Stimulated activated CD4-positive, alpha-beta T cell treated with anti-CD3 and anti-CD28 coated beads, TNF-alpha, amount 100 ng/mL, for 24 hours (primary cell): Measurements from ENCODE around the gene NTM.

ENCODE experiments used
- DNase-seq, 3 experiments: peaks; one replicate each; pipeline ENCODE4 v3.0.0-alpha.2; 2020; ENCODE audit warnings: low read depth in 3 of 3

Gene NTM

DNA sequence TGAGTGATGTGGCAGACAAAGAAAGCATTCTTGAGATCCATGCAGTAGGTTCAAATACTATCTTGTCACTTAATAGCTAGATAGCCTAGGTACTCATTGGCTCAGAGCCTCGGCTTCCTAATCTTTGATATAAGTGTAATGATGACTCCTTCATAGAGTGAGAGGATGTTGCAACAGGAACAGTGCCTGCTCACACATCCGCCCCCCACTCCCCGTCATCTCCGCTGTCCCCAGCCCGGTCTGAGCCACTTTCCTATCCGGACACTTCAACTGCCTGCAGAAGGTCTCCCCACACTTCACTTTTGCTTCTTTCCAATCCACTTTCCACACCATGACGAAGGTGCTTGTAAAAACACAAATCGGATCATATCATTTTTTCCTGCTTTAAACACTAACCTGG, 128.8 kb downstream of the NTM start:
- no peak for DNase-seq

DNA sequence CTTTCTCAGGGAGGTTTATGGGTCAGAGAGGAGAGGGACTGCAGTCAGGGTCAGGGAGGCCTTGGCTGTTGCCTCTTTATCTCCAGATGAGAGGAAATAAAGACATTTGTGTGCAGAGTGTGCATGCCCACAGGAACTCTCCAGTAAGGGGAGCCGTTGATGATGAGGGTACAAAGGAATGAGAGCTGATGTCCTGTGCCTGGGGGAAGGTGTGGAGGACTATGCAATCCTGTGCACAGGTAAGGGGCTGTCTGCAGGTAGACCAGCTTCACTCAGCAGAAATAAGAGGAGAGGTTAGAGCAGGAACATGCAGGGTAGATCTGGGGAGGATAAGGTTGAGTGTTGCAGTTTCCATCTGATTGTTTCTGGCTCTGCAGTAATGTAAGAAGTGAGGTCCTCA, 132.6 kb downstream of the NTM start:
- DNase-seq, result no peak

DNA sequence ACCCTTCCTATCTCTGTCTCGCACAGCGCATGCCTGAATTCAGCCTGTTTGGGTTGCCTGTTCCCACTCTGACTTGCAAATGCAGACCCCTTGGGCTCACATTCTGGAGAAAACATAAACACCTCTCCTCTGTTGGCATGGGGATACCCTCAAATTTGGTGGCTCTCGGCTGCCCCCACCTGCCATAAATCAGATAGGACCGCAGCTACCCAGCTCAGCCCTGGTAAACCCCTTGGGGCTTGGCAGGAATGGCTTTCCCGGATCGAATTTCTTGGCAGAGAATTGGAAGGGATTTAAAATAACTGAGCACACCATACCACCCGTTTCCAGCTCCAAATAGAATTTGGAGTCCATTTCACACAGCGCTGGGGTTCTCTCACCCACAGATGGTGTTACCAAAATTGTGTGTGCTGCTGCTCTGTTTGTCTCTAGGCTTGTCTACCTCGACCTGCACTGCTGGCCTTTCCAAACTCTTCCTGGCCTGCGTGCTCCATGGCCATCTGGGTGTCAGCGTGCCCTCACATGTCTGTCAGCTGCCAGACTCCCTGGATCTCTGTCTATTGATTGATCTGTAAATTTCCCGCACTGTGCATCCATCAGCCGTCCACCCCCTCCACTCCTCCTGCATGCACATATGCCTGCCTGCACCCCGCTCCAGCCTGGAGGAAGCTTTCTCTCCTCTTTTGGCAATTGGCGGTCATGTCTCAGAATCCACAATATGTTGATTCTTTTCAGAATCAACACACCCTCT, 134.0 kb downstream of the NTM start:
- no peak for DNase-seq

DNA sequence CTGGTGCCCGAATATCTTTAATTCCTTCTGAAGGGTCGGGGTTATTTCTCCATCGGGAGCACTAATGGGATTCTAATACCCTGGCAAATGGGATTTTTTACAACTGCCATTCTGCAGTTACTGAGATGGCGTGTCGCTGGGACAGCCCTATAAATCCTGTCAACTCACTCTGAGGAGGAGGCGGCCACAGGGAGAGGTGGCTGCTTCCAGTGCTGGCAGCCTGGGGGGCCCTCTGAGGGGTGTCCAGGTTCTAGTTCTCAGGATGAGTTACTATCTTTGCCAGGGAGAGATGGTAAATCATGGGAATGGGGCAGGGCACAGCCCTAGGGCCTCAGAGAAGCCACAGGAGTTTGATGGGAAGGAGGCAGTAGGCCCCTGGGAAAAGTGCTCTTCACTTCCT, 135.9 kb downstream of the NTM start:
- DNase-seq, result no peak

DNA sequence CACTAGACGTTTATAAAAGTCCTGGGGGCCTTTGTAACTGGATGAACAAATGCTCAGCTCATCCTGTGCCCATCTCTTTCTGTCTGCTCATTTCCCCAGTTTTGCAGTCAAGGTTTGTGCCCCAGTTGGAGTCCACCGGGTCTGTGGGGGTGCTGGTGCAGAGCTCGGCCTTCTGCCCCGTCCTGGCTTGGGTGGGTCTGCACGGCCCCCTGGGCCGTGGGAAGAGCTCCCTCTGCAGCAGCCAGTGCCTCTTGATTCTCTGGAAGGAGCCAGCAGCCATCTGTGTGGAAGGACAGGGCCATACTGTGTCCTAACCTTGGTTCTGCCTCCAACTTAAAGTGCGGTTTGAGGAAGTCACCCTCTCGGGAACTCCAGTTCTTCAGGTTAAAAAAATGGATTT, 140.2 kb downstream of the NTM start:
- DNase-seq, result no peak

DNA sequence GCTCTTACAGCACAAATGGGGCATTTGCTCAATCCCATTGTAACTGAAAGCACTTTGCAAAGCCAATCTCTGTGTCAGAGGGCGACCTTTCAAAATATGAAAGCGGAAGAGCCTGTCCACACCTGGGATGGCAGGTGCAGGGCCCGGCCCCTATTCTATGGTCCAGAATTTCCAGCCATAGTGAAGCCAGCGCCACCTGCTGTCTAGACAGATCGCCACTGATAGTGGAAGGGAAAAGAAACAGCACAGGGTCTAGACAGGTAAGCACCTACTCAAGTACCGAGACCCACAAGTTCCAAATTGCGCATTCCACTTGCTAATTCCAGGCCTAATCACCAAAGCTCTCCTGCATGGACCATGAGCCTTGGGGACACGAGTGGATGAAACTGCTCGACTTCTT, 141.4 kb downstream of the NTM start:
- DNase-seq, result no peak

DNA sequence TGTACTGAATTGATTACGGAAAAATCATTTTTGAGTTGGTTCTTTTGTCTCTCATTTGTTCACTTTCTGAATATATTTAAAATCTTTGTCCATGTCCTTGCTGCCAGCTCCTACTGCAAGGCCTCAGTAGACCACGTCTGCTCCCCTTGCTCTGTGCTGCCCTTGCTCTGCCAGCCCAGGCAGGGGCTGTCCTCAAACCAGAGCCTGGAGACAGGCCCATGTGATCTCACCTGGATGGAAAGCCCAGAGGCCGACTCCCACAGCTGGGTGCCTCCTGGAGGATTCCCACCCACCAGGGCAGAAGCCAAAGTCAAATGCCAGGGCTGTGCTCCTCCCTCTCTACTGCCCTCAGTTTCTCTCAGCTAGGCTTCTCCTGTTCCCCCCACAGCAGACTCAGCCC, 141.8 kb downstream of the NTM start:
- no peak for DNase-seq

DNA sequence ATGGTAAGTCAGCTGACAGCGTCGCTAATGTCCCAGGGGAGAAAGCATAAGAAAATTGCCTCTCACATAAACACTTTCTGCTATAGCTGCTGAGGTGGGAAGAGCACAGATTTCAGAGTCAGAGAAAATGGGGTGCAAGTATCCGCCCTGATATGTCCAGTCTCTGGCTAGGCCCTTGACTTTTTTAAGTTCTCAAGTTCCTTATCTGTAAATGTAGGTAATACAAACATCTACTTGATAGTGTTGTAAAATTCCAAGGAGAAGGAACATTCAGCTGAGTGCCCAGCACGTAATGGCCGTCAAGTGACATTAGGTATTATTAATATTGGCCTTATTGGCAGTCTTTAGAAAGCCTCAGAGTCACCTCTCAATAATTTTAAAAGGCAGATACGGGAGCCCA, 143.6 kb downstream of the NTM start:
- no peak for DNase-seq

DNA sequence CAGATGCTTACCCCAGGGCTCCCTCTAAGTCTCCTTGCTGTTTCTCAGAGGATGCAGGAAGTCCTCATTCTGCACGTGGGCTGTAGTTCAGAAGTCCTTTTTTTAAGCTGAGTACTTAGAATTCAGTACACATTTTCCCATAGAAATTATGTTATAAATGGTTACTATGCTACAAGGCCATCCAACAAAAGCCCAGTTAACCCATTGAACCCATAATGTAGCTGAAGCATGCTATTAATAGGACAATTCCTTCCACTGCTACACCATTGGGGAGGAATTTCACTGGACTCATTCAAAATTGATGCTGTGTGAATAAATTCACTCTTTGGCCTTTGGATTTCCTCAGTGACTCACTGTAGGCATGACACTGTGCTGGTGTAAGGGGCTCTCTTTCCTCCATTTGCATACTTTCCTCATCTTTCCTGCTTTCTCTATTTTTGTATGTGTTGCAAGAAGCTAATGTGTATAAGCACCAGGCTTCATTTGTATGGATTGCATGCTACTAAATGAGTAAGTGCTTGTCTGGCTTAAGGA, 148.0 kb downstream of the NTM start:
- DNase-seq, result no peak

DNA sequence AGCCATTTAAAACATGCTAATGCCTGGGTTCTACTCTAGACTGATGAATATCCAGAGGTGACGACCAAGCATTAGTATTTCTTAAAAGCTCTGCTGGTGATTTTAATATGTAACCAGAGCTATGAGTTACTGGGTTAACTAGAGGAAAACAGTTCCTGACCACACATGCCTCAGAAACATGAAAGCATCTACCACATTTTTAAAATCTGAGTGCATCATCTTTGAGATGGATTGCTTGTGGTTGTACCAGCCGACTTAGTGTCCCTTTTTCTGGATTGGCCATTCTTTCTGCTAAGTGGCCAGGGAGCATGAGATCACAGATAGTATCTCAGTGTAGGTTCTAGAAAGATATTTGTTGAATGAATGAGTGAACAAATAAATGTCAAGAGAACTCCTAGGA, 152.4 kb downstream of the NTM start:
- DNase-seq, result no peak

DNA sequence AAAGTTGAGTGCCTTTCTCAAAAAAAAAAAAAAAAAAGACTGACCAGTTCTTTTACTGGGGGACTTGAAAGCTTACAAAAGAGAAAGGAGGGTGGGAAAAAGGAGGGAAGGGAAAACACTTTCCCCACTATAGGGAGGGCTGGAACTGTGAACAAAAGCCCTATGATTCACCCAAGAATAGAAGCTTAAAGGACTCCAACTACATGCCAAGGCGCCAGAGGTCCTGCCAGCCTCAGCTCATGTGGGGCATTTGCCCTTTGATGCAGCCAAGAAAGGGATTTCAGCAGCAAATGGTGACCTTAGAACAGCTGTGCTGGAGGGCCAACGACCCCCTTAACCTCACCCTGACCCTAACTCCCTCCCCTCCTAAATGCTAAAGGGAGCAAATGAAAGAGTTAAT, 160.0 kb downstream of the NTM start:
- DNase-seq, result no peak

DNA sequence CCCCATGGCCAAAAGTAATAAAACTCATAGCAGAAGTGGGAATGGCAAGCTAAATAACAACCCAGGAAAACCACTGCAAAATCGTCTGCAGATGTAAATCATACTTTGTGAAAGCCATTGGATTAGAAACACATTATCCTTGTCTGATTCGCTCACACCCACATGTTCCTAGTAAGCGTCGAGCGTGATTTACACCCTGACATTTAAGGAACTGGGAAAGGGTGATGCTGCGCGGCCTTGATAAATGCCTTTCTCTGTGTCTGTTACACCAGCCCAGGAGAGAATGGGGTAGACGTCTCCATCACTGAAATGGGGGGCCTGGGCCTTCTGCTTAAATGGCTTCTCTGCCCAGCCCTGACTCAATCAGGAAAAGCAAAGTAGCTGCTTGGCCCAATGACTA, 162.7 kb downstream of the NTM start:
- no peak for DNase-seq

DNA sequence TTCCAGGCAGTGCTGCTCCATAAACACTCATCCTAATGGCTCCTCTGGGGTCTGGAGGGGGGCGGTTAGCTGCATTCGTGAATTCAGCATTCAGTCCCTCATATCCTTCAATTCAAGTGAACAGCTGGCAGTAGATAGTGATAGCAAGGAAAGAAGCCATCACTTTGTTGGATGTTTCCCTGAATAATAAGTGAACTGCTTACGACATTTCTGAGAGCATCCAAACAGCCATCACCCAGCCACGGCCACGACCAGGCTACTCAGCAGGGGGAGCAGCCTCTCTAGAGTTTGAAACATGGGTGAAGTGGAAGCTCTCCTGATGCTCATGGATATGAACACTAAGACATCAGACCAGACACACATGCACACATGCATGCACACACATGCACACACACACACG, 163.6 kb downstream of the NTM start:
- no peak for DNase-seq

DNA sequence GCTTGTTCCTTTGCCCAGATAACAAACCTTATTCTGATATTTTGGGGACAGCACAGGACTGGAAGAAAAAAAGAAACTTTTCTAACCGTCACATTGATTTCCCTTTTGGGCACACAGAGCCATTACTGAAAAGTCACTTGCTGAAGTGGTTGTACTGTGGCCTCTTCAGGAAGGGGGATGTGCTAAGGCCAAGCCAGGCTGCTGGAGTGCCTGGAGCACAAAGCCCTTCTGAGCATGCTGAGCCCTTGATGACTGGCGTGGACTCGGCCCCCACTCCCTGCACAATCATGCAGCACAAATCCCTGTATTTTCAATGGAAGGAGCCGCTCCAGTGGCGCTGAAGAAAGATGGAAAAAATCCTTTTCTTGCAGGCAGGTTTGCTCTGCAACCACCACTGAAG, 164.2 kb downstream of the NTM start:
- DNase-seq, result no peak

DNA sequence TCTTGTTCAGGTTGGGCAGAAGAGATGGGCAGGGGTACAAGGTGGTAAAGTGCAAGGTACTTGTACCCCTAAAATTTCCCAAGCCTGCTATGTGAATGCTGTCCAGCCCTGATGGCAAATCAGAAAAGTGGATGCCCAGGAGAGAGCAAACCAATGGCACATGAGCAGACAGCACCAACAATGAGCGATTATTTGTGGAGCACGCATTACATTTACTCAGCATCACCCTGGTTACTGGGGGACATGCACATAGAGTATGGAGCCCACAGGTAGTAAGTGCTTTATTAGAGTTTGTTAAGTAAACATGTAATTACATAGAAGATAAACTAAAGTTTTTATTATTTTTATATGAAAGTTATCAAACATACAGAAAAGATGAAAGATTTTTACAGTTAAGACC, 165.7 kb downstream of the NTM start:
- no peak for DNase-seq

DNA sequence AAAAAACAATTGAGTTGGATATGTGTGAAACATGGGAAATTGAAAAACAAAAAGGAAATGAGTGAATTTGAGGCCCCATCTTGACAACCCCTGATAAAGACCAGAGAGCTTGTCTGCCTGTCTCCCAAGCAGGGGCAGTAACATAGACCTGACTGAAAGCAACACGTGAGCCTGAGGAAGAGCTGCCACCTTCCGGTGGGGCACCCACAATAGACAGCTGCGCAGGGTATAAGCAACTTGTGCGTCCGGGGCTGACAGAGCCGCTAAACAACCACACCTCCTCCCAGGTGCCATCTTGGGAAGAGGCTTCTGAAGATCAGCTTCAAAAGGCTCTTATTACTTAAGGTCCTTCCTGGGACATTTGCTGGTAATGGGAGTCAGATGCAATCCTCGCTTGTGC, 166.8 kb downstream of the NTM start:
- no peak for DNase-seq

DNA sequence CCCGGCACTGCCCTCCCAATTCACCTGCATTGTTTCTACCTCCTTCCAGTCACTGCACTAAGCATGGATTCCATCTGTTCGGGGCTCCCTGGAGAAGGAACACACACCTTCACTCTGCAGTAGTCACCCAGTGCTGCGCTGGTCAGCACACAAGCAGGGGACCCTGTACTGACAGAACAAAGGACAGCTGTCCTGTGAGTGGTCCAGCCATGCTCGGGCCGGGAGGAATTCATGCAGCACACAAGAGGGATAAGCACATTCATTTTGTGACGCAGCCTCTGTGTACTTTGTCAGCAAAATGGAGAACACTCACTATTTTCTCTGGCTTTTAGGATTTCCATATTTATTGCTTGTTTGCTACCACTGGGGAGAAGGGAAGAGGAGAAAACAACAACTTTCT, 167.3 kb downstream of the NTM start:
- no peak for DNase-seq

DNA sequence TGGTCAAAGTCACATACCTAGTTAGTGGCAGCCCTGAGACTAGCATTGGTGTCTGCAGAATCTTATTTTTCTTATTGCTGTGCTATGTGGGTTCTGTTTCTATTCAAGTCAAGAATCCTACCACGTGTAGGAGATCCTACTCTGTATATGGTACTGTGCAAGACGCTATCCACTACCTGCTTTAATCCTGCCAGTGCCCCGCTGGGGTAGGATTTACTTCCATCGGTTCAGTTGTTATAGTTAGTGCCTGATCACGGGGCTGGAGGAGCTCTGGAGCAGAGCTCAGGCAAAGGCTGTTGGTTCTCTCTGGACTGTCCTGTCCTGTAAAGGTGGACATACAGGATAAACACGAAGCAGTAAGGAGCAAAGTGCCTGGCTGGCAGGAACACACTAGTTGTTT, 167.9 kb downstream of the NTM start:
- DNase-seq, result no peak

DNA sequence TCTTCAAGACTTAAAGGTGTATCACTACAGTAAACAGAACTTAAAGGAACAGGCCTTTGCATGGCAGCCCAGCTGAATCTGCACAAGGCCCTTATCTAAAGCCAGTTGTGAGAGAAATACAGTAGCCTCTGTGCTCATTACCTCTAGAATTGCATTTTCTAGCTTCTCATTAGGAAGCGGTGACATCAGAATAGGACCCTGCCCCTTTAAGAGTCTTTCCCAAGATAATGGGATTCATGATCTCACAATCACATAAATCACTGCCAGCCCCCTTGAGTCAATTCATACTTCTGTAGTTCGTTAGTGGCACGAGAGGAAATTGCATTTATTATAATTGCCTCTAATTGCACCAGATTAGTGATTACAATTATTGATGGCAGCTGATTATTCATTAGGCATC, 170.3 kb downstream of the NTM start:
- no peak for DNase-seq

DNA sequence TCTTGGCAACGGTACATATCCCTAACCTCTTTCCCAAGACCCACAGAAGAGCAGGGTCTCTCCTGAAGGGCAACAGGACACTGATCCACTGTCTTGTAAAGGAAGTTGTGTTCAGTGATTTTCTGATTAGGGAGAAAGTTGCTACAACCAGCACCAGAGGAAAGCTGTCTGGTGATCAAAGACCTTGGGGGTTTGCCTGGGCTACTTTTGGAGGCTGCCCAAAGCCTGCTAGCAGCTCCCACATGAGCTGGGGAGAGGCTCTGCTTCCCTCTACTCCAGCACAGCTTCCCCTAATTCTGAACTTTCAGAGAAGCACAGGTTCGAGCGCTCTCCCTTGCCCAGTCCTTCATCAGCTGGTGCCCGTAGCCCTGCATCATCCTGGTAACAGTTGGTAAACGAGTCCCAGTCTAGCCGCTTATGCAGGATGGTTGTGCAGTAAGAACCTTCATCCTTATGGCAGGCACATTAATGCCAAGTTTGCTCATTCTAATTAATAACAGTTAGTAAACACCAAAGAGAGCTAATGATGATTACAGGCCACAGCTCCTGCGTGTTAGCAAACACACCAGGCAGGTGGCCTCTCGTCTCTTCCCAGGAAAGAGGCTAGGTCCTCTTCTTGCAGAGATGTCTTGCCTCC, 173.1 kb downstream of the NTM start:
- DNase-seq, result no peak

DNA sequence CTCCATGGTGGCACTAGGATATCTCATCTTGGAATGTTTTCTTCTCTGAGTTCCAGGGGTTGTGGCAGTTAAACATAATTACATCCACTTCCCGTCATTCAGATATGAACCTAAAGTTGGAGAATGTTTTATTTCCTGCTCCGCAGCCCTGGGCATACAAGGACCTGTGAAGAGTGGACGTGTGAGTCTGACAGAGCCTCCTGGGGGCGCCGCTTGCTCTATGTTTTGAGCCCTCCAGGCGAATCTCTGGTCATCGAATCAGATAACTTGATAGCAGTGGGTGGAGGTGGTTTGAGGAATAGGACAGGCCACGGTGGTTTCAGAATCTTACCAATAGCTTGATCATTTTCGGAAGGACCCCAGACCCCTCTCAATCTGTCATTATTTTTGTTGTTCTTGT, 174.2 kb downstream of the NTM start:
- DNase-seq, result no peak

DNA sequence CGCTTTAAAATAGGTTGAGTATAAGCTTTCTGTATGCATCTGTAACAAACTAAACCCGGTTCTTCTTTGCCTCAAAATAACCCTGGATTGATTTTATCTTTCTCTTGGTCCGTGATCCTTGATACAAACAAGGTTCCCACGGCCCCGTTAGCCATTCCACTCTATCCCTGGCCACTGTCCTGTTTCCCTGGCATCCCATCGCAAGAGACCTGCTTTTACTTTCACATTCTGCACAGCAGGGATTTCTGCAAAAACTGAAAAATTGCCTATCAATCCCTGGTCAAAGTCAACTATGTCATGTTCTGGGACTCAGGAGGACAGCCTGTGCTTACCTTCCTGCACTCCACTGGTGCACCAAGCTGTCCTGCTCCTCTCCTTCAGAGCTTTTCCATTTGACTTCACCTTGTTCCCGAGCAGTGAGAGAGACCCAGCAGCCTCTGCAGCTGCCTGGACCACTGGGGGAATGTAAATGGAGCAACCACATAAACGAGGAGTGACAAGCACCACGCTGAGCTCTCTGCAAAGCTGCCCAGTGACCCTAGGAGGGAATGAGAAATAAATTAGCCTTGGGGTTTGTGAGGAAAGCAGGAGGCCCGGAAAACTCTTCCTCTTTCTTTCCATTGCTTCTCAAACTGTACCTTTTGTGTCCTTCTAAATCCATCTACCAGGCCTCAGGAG, 175.9 kb downstream of the NTM start:
- DNase-seq, result no peak

DNA sequence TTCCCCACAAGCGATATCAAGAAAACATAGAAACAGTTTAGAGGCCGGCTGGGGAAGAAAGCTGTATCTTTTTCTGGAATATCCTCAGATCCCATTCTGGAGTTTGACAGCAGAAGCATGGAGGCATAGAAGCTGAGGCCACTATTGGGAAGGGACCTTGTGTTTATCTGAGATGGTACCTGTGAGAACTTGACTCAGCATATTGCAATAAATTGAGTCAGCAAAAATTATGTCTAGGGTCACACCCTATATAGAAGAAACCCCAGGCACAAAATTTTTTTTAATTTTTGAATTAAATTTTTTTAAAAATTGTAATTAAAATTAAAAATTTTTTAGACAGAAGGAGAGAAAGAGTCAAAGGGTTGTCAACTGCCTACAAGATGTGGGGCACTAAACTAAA, 178.7 kb downstream of the NTM start:
- DNase-seq, result no peak
